ENCODE results near the gene CEPT1. TPM values are rescaled to one million over a fixed set of nuclear protein-coding genes. Genes with fewer than 3 reads are reported as not detected.

CEPT1 gene
- total and polyA plus RNA-seq, 2 donors (not counting 3 experiments of a cell fraction or from before 2014, with no cell fraction given) = 13.6 to 29.1 TPM

- no peak overlapping the region for H3K27ac ChIP-seq (ENCODE audit: insufficient read depth, low read depth, low read length)
- ChIA-PET CTCF (interaction anchor here (1.0 to 1.4 kb wide), 2 partner anchors 10 to 22 kb away, joined by 3 read pairs; no protein-coding TSS in a partner anchor), POLR2A (no interaction called here)
- H3K36me3 ChIP-seq (ENCODE audit: control insufficient read depth in 2 of 2, extremely low read depth in 1 of 2, insufficient read depth in 2 of 2, low read length in 2 of 2) = peaks cover 2 to 7% of the 10 kb centered on the region in 2 experiments
- H3K4me2 ChIP-seq (ENCODE audit: insufficient read depth, low read length) = no peak overlapping the region
- intact Hi-C loops (cut with micrococcal nuclease) (no loop called here), dilution Hi-C loops (cut with MboI; ENCODE audit: extremely low pct_ligation_motif_present, low sequenced_read_pairs) (no loop called here)
- no peaks in the 10 kb centered on the region for H3K27me3 ChIP-seq (ENCODE audit: control insufficient read depth in 2 of 2, insufficient read depth in 2 of 2, low read length in 2 of 2)
- H3K9me3 ChIP-seq (replicated peaks; ENCODE audit: control insufficient read depth, insufficient read depth, low read length) = no peaks in the 10 kb centered on the region
- H3K9me1 ChIP-seq (replicated peaks; ENCODE audit: control insufficient read depth, extremely low read depth, insufficient read depth, low read length) = no peaks in the 10 kb centered on the region
- H3K4me3 ChIP-seq (replicated peaks in 1 of 3; ENCODE audit: insufficient read depth in 1 of 3, low read depth in 1 of 3, low read length in 3 of 3) = no peak overlapping the region
- peaks cover 3% of the 10 kb centered on the region for H3K4me1 ChIP-seq (ENCODE audit: control insufficient read depth, extremely low read depth, insufficient read depth, low read length)
- no TSS peak for BruUV-seq (replicated peaks)
- DNase-seq (ENCODE audit: low read depth, low spot score) = no peak
- no peak for TF ChIP-seq EZH2 (IDR thresholded peaks at IDR 0.05; ENCODE audit: borderline replicate concordance, low read depth, low read length, severe bottlenecking)
- no peak for TF ChIP-seq POLR2A (IDR thresholded peaks at IDR 0.05; ENCODE audit: low read depth, low read length)
- no peak for TF ChIP-seq FOS (IDR thresholded peaks at IDR 0.05; ENCODE audit: borderline replicate concordance, insufficient read depth, low read length)
- no peak for TF ChIP-seq CTCF (IDR thresholded peaks at IDR 0.05; ENCODE audit: extremely low read depth in 1 of 2, insufficient read depth in 1 of 2, low read depth in 1 of 2, low read length in 2 of 2)
- TF ChIP-seq POLR2AphosphoS5 (IDR thresholded peaks at IDR 0.05; ENCODE audit: insufficient read depth, low read depth, low read length) = no peak
- no peak for TF ChIP-seq JUN (IDR thresholded peaks at IDR 0.05; ENCODE audit: borderline replicate concordance, insufficient read depth, insufficient read length, low read depth)
- H3K9ac ChIP-seq (replicated peaks; ENCODE audit: extremely low read depth, insufficient read depth, low read length) = no peak overlapping the region
- FAIRE-seq = no peak
- H4K20me1 ChIP-seq (replicated peaks; ENCODE audit: control insufficient read depth, extremely low read depth, insufficient read depth, low read length) = no peaks in the 10 kb centered on the region
- no peak overlapping the region for H2AFZ ChIP-seq (ENCODE audit: low read depth, low read length)
- H3K79me2 ChIP-seq (ENCODE audit: control insufficient read depth, insufficient read depth, low read length) = peaks cover 2% of the 10 kb centered on the region
These were observed 32.4 kb downstream of the CEPT1 start for GRCh38 chr1:111172463-111172862.

GRCh38 chr1:111174070-111174469 lies 34.0 kb downstream of the CEPT1 start:
- Histone ChIP-seq H3K4me1 (ENCODE audit: control insufficient read depth, extremely low read depth, insufficient read depth, low read length) (peaks cover 3% of the 10 kb centered on the region), H3K79me2 (ENCODE audit: control insufficient read depth, insufficient read depth, low read length) (peaks cover 2% of the 10 kb centered on the region), H3K9me3 (replicated peaks; ENCODE audit: control insufficient read depth, insufficient read depth, low read length) (no peaks in the 10 kb centered on the region), H3K27me3 (ENCODE audit: control insufficient read depth in 2 of 2, insufficient read depth in 2 of 2, low read length in 2 of 2) (no peaks in the 10 kb centered on the region), H2AFZ (ENCODE audit: low read depth, low read length) (no peak overlapping the region), H3K27ac (ENCODE audit: insufficient read depth, low read depth, low read length) (no peak overlapping the region), H3K4me2 (ENCODE audit: insufficient read depth, low read length) (no peak overlapping the region), H4K20me1 (replicated peaks; ENCODE audit: control insufficient read depth, extremely low read depth, insufficient read depth, low read length) (no peaks in the 10 kb centered on the region), H3K9ac (replicated peaks; ENCODE audit: extremely low read depth, insufficient read depth, low read length) (no peak overlapping the region), H3K36me3 (ENCODE audit: control insufficient read depth in 2 of 2, extremely low read depth in 1 of 2, insufficient read depth in 2 of 2, low read length in 2 of 2) (peaks cover 2 to 7% of the 10 kb centered on the region in 2 experiments), H3K4me3 (replicated peaks in 1 of 3; ENCODE audit: insufficient read depth in 1 of 3, low read depth in 1 of 3, low read length in 3 of 3) (no peak overlapping the region), H3K9me1 (replicated peaks; ENCODE audit: control insufficient read depth, extremely low read depth, insufficient read depth, low read length) (no peaks in the 10 kb centered on the region)
- ChIA-PET POLR2A (no interaction called here), CTCF (no interaction called here)
- BruUV-seq (replicated peaks) = no TSS peak
- TF ChIP-seq EZH2 (IDR thresholded peaks at IDR 0.05; ENCODE audit: borderline replicate concordance, low read depth, low read length, severe bottlenecking) (no peak), POLR2AphosphoS5 (IDR thresholded peaks at IDR 0.05; ENCODE audit: insufficient read depth, low read depth, low read length) (no peak), POLR2A (IDR thresholded peaks at IDR 0.05; ENCODE audit: low read depth, low read length) (no peak), CTCF (IDR thresholded peaks at IDR 0.05; ENCODE audit: extremely low read depth in 1 of 2, insufficient read depth in 1 of 2, low read depth in 1 of 2, low read length in 2 of 2) (no peak), JUN (IDR thresholded peaks at IDR 0.05; ENCODE audit: borderline replicate concordance, insufficient read depth, insufficient read length, low read depth) (no peak), MYC (IDR thresholded peaks at IDR 0.05; ENCODE audit: low read depth, low read length) (no peak), FOS (IDR thresholded peaks at IDR 0.05; ENCODE audit: borderline replicate concordance, insufficient read depth, low read length) (no peak), GATA2 (IDR thresholded peaks at IDR 0.05; ENCODE audit: insufficient read depth, insufficient read length, low read depth, low read length) (no peak)
- TF ChIP-seq, protein P1, sequence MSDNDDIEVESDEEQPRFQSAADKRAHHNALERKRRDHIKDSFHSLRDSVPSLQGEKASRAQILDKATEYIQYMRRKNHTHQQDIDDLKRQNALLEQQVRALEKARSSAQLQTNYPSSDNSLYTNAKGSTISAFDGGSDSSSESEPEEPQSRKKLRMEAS (IDR thresholded peaks at IDR 0.05; ENCODE audit: insufficient read depth, insufficient read length) = no peak
- dilution Hi-C loops (cut with MboI; ENCODE audit: extremely low pct_ligation_motif_present, low sequenced_read_pairs) (no loop called here), intact Hi-C loops (cut with micrococcal nuclease) (no loop called here)
- DNase-seq (ENCODE audit: low read depth, low spot score) (no peak), FAIRE-seq (no peak)

Data from endothelial cell of umbilical vein (primary cell).